Suprapubic skin (tissue), 4 donors: ENCODE results near the gene CHAT. TPM values are rescaled to one million over a fixed set of nuclear protein-coding genes. Genes with fewer than 3 reads are reported as not detected.

Source experiments
- DNase-seq, 2 donors: peaks; one replicate each; pipeline ENCODE4 v3.0.0-alpha.2; 2019; ENCODE audit warnings: low spot score in 2 of 2
- H3K27ac ChIP-seq: fragments of 200-600 bp; sonication (generic); one replicate; pipeline ENCODE4 v1.5.1; 2019
- H3K27me3 ChIP-seq: fragments of 200-600 bp; sonication (generic); one replicate; pipeline ENCODE4 v1.5.1; 2019
- H3K36me3 ChIP-seq: fragments of 200-600 bp; sonication (generic); one replicate; pipeline ENCODE4 v1.5.1; 2019
- H3K4me1 ChIP-seq: fragments of 200-600 bp; sonication (generic); one replicate; pipeline ENCODE4 v1.5.1; 2019
- H3K4me3 ChIP-seq: fragments of 200-600 bp; sonication (generic); one replicate; pipeline ENCODE4 v1.5.1; 2019; ENCODE audit warnings: mild to moderate bottlenecking
- H3K9me3 ChIP-seq: fragments of 200-600 bp; sonication (generic); one replicate; pipeline ENCODE4 v1.5.1; 2019
- CTCF ChIP-seq, 2 donors: fragments of 200-600 bp in 1 of 2; fragments of 450-650 bp in 1 of 2; sonication (generic) in 1 of 2; IDR thresholded peaks; one replicate each; pipeline ENCODE4 v1.5.1; 2016 to 2019; ENCODE audit warnings: antibody characterized with exemption in 2 of 2, mild to moderate bottlenecking in 1 of 2, moderate library complexity in 1 of 2
- EP300 ChIP-seq: sonication (generic); formaldehyde crosslinking; IDR thresholded peaks from one replicate; pipeline ENCODE4 v1.6.1; 2017; ENCODE audit warnings: antibody characterized with exemption
- POLR2A ChIP-seq, 2 donors: fragments of 450-650 bp; IDR thresholded peaks; one replicate each; pipeline ENCODE4 v1.6.1; 2017; ENCODE audit warnings: antibody characterized with exemption in 2 of 2, mild to moderate bottlenecking in 2 of 2, moderate library complexity in 2 of 2
- POLR2AphosphoS5 ChIP-seq, 3 donors: sonication (generic); formaldehyde crosslinking; IDR thresholded peaks; one replicate each; pipeline ENCODE4 v1.6.1; 2017; ENCODE audit warnings: antibody characterized with exemption in 3 of 3
- WGBS: methylation state at CpG from one replicate; pipeline ENCODE4 v1.1.5; 2018; 5-methylcytosine and 5-hydroxymethylcytosine counted together
- total RNA-seq, 4 donors: library from RNA; depleted of rRNA; stranded (reverse); fragments of >200 nt; gene quantifications; one replicate each; pipeline ENCODE4 v1.1.0, GENCODE V29; 2016

CHAT gene
- total RNA-seq, 4 donors from 2014 or later: not detected

GRCh38 chr10:49610458-49611165, 3.2 kb upstream of the CHAT start:
- H3K9me3 ChIP-seq: no peaks in the 10 kb centered on the region
- WGBS: 7% methylated on average over 26 of the region's 72 CpGs
- peak; percentile 42 to 70 for DNase-seq
- H3K4me1 ChIP-seq: peaks cover 36% of the 10 kb centered on the region
- H3K27ac ChIP-seq: no peak overlapping the region
- H3K4me3 ChIP-seq: peak overlapping the region; percentile 28
- no peaks in the 10 kb centered on the region for H3K36me3 ChIP-seq
- TF ChIP-seq CTCF (IDR thresholded peaks at IDR 0.05) (no peak), POLR2A (IDR thresholded peaks at IDR 0.05) (no peak)
- peaks cover 99% of the 10 kb centered on the region for H3K27me3 ChIP-seq

GRCh38 chr10:49611166-49611815, 2.5 kb upstream of the CHAT start:
- 23% methylated on average over 8 of the region's 63 CpGs for WGBS

GRCh38 chr10:49611816-49612512, 1.9 kb upstream of the CHAT start:
- Histone ChIP-seq H3K27me3 (peaks cover 100% of the 10 kb centered on the region), H3K4me3 (no peak overlapping the region), H3K4me1 (peaks cover 36% of the 10 kb centered on the region), H3K9me3 (no peaks in the 10 kb centered on the region), H3K36me3 (no peaks in the 10 kb centered on the region), H3K27ac (no peak overlapping the region)
- 30% methylated on average over 8 of the region's 53 CpGs for WGBS
- peak; percentile 45 to 69 for DNase-seq
- TF ChIP-seq CTCF (IDR thresholded peaks at IDR 0.05) (no peak), EP300 (no peak), POLR2AphosphoS5 (IDR thresholded peaks at IDR 0.05) (no peak), POLR2A (IDR thresholded peaks at IDR 0.05) (no peak)

More at GRCh38 chr10:49611166-49611815, 2.5 kb upstream of the CHAT start:
- Histone ChIP-seq H3K27me3 (peaks cover 100% of the 10 kb centered on the region), H3K4me1 (peaks cover 36% of the 10 kb centered on the region), H3K27ac (no peak overlapping the region), H3K9me3 (no peaks in the 10 kb centered on the region), H3K36me3 (no peaks in the 10 kb centered on the region), H3K4me3 (no peak overlapping the region)
- TF ChIP-seq CTCF (IDR thresholded peaks at IDR 0.05) (no peak), EP300 (no peak), POLR2A (IDR thresholded peaks at IDR 0.05) (no peak), POLR2AphosphoS5 (IDR thresholded peaks at IDR 0.05) (no peak)
- peak; percentile 47 to 65 for DNase-seq

GRCh38 chr10:49612513-49613164, 1.2 kb upstream of the CHAT start:
- no peak overlapping the region for H3K4me3 ChIP-seq
- TF ChIP-seq POLR2AphosphoS5 (IDR thresholded peaks at IDR 0.05) (no peak), CTCF (IDR thresholded peaks at IDR 0.05) (no peak), POLR2A (IDR thresholded peaks at IDR 0.05) (no peak), EP300 (no peak)
- 8% methylated on average over 19 of the region's 29 CpGs for WGBS
- H3K27me3 ChIP-seq: peaks cover 100% of the 10 kb centered on the region
- DNase-seq: peak; percentile 56 to 77
- no peaks in the 10 kb centered on the region for H3K36me3 ChIP-seq
- H3K9me3 ChIP-seq: no peaks in the 10 kb centered on the region
- peaks cover 36% of the 10 kb centered on the region for H3K4me1 ChIP-seq
- no peak overlapping the region for H3K27ac ChIP-seq
